Epithelial cell of proximal tubule (primary cell): ENCODE results near the gene MAP4K2. TPM values are rescaled to one million over a fixed set of nuclear protein-coding genes. Genes with fewer than 3 reads are reported as not detected.

Source experiments
- DNase-seq: peaks from one replicate; pipeline ENCODE4 v3.0.0-alpha.2; 2011; ENCODE audit warnings: low read depth
- H3K4me3 ChIP-seq: 2 replicates; pipeline ENCODE4 v1.5.1; 2011; ENCODE audit warnings: low read depth, mild to moderate bottlenecking, low read length
- CTCF ChIP-seq: conservative IDR thresholded peaks from 2 replicates; pipeline ENCODE4 v1.5.1; 2012; ENCODE audit warnings: low read depth, mild to moderate bottlenecking, low read length
- total RNA-seq: library from RNA; depleted of rRNA; stranded (reverse); fragments of >200 nt; gene quantifications from 2 replicates; pipeline ENCODE4 v1.2.3, GENCODE V29; 2015

MAP4K2 gene
- total RNA-seq, 1 donor from 2014 or later, result 52.4 TPM

DNA sequence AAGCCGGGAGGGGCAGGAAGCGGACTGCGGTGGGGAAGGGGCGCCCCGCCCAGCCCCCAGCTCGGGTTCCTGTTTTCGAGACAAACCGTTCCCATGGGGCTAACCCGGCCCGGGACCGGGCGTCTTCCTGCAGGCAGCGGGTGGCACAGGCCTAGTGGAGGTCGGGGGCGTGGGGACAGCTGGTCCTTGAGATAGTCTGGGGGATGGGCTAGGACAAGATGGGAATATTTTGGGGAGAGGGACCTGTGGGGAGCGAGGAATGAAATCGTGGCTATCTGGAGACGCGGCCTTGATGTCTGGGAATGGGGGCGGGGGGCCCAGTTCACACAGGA lies 57.9 kb downstream of the MAP4K2 start:
- no peak for DNase-seq
- H3K4me3 ChIP-seq, result no peak overlapping the region
- no peak for TF ChIP-seq CTCF

GRCh38 chr11:64744544-64745188 lies 58.3 kb downstream of the MAP4K2 start:
- TF ChIP-seq CTCF, result no peak
- no peak for DNase-seq
- H3K4me3 ChIP-seq, result no peak overlapping the region

- DNase-seq, result no peak
- peak; percentile 67 for TF ChIP-seq CTCF
- peak within 1 kb of the TSS; percentile 11 for H3K4me3 ChIP-seq
Observed at GRCh38 chr11:64743591-64744543, 59.1 kb downstream of the MAP4K2 start, which contains the start of gene RASGRP2. TSS of gene RASGRP2 (minus strand) at chr11:64744142. CDS start at chr11:64742866, 1,276 bp downstream.

- TF ChIP-seq CTCF, result peak; percentile 72
- peak overlapping the region; percentile 28 for H3K4me3 ChIP-seq
- DNase-seq, result no peak
Observed at GRCh38 chr11:64742889-64743590, 60.0 kb downstream of the MAP4K2 start.

DNA sequence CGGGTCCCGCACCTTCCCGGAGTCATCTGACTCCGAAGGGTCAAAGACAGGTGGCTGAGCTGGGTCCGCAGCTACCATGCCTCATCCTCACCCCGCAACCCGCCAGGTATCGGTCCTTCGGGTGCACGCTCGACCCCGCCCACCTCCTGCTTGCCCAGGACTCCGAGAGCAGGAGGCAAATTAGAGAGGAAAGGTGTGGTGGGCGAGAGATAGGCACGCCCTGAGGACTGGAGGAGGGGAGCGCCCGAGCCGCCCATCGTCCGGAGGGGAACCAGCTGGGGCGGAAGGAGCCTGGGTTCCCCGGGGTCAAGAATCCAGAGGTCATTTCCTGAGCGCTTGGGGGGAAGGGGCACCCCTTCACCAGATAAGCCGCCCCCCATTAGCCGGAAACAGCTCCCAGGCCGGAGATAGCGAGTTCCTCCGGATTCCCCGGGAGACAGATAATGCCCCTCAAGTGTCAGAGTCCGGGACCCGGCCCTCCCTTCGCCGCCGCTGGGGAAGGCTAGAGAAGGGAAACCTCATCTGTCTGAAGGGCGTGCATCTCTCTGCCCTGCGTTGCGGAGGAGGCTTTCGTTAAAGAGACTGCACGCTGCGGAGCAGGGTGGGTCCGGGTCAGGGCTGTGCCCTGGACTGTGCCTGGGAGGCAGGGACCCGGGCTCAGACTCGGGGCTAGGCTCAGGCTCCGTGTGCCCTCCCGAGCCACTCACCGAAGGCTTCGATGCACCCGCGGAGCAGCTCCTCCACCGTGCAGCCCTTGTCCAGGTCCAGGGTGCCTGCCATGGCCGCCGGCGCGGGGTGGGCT lies 60.7 kb downstream of the MAP4K2 start:
- H3K4me3 ChIP-seq, result peak overlapping the region; percentile 28
- no peak for TF ChIP-seq CTCF
- DNase-seq, result no peak

GRCh38 chr11:64741375-64742086 lies 61.5 kb downstream of the MAP4K2 start:
- no peak for DNase-seq
- H3K4me3 ChIP-seq, result no peak overlapping the region
- no peak for TF ChIP-seq CTCF
